Stimulated activated CD8-positive, alpha-beta memory T cell treated with anti-CD3 and anti-CD28 coated beads, Interleukin-7, amount 100 ng/mL, for 48 hours (primary cell): Measurements from ENCODE around the gene FCN2.

Experiments
- DNase-seq, 2 donors: peaks; one replicate each; pipeline ENCODE4 v3.0.0-alpha.2; 2020; ENCODE audit warnings: low read depth in 1 of 2; ENCODE audit errors: extremely low read depth in 1 of 2

Gene FCN2

DNA sequence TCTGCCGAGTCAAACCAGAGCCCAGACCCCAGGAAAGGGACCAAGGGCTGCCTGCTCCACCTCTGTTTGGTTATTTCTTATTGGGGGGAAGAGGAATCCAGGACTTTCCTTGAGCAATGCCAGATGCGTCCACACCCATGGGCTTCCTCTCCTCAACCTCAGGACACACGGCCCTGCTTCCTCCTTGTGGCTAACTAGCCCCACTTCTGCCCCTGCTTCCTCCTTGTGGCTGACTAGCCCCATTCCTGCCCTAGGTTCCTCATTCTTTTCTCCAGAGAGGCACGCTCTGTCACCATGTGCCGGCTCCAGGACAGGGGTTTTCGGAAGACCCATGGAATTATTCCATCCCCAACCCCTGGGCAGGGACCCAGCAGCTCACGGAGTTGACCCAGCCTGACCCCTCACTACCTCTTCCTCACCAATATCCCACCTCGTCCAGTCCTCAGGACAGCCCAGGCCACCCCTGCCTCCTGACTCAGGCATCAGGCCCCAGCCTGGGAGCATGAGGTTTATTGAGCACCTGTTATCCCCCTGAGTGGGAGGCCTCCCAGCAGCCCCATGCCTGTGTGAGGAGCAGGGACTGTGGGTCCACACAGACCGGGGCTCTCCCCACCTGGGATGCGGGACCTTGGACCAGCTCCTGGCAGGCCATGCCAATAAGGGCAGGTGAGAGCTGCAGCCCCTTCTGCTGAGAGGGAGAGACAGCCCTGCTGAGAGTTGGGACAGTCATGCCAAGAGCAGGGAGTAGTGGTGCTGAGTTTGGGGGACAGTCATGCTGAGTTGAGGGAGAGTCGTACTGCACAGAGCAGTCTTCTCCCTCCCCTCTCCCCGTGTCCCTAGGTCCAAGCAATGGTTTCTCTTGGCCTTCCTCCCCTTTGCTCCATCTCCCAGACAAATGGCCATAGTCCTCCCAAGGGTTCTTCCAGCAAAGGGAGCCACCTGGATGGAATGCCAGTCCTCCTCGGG is 48.9 kb downstream of the FCN2 start:
- DNase-seq = no peak

DNA sequence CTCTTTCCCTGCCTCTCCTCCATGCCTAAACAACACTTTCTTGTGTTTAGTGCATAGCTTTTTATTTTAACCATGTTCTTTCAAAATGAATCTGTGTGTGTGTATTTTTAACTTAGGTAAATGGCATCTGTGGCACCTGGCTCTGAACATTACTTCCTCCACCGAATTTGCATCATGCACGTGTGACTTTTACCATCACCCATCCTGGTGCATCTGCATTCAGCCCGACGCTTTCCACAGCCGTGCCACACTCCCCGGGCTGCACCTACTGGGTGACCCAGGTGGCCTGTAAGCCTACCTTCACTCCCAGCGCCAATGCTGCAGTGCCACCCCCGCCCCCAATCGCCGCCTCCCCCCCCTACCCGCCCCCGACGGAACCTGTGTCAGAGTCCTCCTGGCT is 49.8 kb downstream of the FCN2 start:
- DNase-seq = no peak

GRCh38 chr9:134932171-134932570 is 51.6 kb downstream of the FCN2 start:
- DNase-seq = no peak

DNA sequence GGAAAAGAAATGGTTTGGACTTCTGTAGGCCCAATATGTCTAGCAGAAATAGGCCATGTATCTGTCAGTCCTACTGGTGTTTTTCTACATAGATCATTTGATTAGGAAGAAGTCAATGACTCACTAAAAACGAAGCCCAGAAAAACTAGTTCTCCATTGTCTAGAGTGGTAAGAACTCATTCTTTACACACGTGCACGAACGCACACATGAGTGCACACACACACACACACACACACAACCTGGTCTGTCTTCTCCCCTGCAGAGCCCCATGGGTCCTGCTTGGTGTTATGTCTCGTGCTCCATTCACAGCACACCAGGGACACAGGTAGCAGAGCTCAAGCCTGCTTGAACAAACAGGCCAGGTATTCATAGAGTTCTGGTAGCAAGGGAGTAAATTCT is 52.0 kb downstream of the FCN2 start:
- no peak for DNase-seq

DNA sequence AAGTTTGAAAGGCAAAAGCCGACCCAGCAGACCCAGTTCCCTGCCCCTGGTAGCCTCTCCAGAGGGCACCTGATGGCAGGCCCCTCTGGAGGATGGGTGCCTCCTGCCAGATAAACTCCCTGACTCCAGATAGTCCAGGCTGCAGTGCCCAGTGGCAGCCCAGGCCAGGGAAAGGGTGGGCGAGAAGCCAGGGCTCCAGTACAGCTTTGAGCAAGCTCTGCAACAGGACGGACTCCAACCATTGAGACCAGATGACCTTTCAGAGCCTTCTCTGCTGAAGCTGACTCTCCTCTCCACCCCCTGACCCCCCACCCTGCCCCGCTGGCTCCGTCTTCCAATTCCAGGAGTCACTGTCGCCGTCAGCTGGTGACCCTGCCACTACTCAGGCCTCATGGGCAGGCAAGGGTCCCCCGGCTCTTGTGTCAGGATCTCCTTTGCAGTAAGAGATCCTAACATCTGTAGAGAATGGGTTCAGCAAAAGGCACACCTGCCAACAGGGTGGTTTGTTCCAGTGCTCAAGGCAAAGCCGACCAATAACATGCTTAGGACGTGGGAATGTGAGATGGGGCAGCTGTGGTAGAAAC is 52.6 kb downstream of the FCN2 start:
- no peak for DNase-seq

GRCh38 chr9:134935056-134935640 is 54.5 kb downstream of the FCN2 start:
- no peak for DNase-seq

- no peak for DNase-seq
Observed at GRCh38 chr9:134935701-134936345, 55.2 kb downstream of the FCN2 start.

DNA sequence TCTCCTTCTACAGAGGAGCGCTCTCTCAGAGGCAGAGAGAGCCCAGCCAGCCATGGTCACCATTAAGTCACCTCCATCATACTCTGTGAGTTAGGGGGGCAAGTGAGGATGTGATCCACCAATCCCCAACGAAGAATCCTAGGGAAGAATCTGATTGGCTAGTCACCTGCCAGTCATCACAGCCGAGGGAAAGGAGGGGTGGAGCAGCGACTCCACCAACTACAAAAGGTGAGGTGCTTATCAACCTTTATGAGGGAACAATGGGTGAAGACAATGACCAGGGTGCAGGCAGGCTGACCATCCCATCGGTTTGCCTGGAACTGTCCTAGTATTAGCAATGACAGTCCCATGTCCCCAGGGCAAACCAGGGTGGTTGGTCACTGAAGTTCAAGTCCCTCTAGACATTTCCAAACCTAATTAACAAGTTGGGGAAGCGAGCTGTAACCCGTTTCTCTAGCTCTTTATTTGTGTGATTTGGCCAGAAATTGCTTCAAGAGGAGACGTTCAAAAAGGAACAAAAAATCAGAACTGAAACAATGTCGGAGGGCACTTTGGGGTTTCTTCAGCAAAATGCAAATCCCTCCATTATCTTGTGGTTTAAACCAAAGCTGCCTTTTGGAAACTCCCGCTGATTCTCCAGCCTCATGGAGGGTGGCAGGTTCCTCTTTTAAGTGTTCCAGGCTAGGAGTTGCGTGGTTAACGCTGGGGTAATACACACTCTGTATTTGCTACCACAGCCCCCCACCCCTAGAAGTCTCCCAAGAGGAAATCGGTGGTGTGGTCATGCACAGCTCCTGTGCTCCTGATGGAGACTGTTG is 55.9 kb downstream of the FCN2 start:
- no peak for DNase-seq
